Peyer's patch (tissue), 4 donors: ENCODE measurements around the gene DDX3X.

Source experiments
- POLR2A ChIP-seq, 2 donors: fragments of 450-650 bp; IDR thresholded peaks; one replicate each; pipeline ENCODE4 v1.5.1; 2017; ENCODE audit warnings: antibody characterized with exemption in 2 of 2, mild to moderate bottlenecking in 2 of 2, moderate library complexity in 2 of 2
- TF ChIP-seq, protein P1 (sequence below), 6 experiments: fragments of 450-650 bp in 4 of 6; fragments of 200-600 bp in 2 of 6; sonication (generic) in 1 of 6; IDR thresholded peaks; one replicate each; pipeline ENCODE4 v1.5.1; 2017 to 2019; ENCODE audit warnings: antibody characterized with exemption in 6 of 6, mild to moderate bottlenecking in 3 of 6, moderate library complexity in 1 of 6

DNA sequence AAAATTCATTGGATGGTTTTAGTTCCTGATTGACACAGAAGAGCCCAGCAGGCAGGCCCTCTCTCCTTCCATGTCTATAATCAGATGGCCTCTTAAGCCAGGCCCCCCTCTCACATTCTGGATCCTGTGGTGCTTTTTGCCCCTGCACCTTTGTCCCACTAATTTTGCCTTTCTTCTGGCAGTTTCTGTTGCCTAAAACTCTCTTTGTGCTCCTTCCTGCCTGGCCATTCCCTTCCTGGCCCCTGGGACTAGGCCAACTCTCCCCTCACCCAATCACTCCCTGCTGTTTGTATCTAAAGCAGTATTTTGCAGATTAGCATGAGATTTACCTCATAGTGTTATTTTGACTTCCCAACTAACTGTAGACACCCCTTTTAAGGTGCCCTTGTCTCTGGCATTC is 42.7 kb upstream of the DDX3X start:
- TF ChIP-seq, protein P1, sequence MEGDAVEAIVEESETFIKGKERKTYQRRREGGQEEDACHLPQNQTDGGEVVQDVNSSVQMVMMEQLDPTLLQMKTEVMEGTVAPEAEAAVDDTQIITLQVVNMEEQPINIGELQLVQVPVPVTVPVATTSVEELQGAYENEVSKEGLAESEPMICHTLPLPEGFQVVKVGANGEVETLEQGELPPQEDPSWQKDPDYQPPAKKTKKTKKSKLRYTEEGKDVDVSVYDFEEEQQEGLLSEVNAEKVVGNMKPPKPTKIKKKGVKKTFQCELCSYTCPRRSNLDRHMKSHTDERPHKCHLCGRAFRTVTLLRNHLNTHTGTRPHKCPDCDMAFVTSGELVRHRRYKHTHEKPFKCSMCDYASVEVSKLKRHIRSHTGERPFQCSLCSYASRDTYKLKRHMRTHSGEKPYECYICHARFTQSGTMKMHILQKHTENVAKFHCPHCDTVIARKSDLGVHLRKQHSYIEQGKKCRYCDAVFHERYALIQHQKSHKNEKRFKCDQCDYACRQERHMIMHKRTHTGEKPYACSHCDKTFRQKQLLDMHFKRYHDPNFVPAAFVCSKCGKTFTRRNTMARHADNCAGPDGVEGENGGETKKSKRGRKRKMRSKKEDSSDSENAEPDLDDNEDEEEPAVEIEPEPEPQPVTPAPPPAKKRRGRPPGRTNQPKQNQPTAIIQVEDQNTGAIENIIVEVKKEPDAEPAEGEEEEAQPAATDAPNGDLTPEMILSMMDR (IDR thresholded peaks at IDR 0.05) = no peak
- no peak for TF ChIP-seq POLR2A (IDR thresholded peaks at IDR 0.05)
